Measurements from ENCODE around the gene DIPK1B.
"Not testable (repeated sequence)": the region's sequence is repeated elsewhere in the genome, so short reads cannot be mapped to it uniquely, and the experiment has no call there.

The DIPK1B gene

DNA sequence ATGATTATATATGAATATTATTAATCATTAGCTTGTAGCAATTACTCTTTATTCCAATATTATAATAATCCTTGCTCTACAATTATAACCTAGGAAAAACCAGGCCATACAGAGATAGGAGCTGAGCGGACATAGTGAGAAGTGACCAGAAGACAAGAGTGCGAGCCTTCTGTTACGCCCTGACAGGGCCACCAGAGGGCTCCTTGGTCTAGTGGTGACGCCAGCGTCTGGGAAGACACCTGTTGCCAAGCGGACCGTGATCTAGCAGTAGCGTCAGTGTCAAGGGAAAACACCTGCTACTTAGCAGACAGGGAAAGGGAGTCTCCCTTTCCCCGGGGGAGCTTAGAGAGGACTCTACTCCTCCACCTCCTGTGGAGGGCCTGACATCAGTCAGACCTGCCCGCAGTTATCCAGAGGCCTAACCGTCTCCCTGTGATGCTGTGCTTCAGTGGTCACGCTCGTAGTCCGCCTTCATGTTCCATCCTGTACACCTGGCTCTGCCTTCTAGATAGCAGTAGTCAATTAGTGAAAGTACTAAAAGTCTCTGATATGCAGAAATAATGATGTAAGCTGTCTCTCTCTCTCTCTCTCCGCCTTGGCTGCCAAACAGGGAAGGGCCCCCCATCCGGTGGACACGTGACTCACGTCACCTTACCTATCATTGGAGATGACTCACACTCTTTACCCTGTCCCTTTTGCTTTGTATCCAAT is 54.2 kb downstream of the DIPK1B start:
- H3K27ac ChIP-seq; POLR2A ChIA-PET (ENCODE audit: low non-redundant PET); DNase-seq (ENCODE audit: low spot score): not testable (repeated sequence)
- CTCF ChIA-PET = interaction anchor here (0.7 to 3.1 kb wide), 5 partner anchors 13 to 110 kb away, joined by 3 to 11 read pairs (median 4); no protein-coding TSS in a partner anchor
- TF ChIP-seq CTCF (conservative IDR thresholded peaks at IDR 0.05; ENCODE audit: low read depth) = peak; percentile 54; the same call in 1 of the 2 replicates

GRCh38 chr9:136769710-136770191 is 57.4 kb downstream of the DIPK1B start:
- DNase-seq (ENCODE audit: low spot score) = peak; percentile 34
- ChIA-PET CTCF (interaction anchor here (0.7 to 1.2 kb wide), 4 partner anchors 8 to 193 kb away, joined by 3 to 7 read pairs (median 4); partner anchors contain the start of gene LCN8), POLR2A (ENCODE audit: low non-redundant PET) (no interaction called here)
- TF ChIP-seq CTCF (conservative IDR thresholded peaks at IDR 0.05; ENCODE audit: low read depth) = no peak; the same call in 1 of the 2 replicates
- no peak overlapping the region for H3K27ac ChIP-seq

- no peak overlapping the region for H3K27ac ChIP-seq
- TF ChIP-seq CTCF (conservative IDR thresholded peaks at IDR 0.05; ENCODE audit: low read depth) = no peak
- no peak for DNase-seq (ENCODE audit: low spot score)
- ChIA-PET CTCF (no interaction called here), POLR2A (ENCODE audit: low non-redundant PET) (no interaction called here)
Measured at GRCh38 chr9:136771907-136772415, 59.6 kb downstream of the DIPK1B start.

GRCh38 chr9:136773386-136774044 is 61.1 kb downstream of the DIPK1B start:
- POLR2A ChIA-PET (ENCODE audit: low non-redundant PET) = no interaction called here
- TF ChIP-seq CTCF (conservative IDR thresholded peaks at IDR 0.05; ENCODE audit: low read depth) = no peak
- DNase-seq (ENCODE audit: low spot score) = peak; percentile 47
- CTCF ChIA-PET = interaction anchor here (0.7 to 1.3 kb wide), 2 partner anchors 14 to 255 kb away, joined by 3 read pairs; no protein-coding TSS in a partner anchor
- H3K27ac ChIP-seq = no peak overlapping the region

Data from RWPE1 (cell line).